Uterus (tissue), 4 donors: ENCODE results near the gene DCP1B. TPM values are rescaled to one million over a fixed set of nuclear protein-coding genes. Genes with fewer than 3 reads are reported as not detected.

ENCODE experiments used
- DNase-seq, 2 donors: peaks; one replicate each; pipeline ENCODE4 v3.0.0-alpha.2; 2019 to 2020
- H3K27ac ChIP-seq, 2 donors: fragments of 200-600 bp; sonication (generic); 1 replicate in 1 of 2; 2 replicates in 1 of 2; pipeline ENCODE4 v1.5.1; 2016 to 2018
- H3K27me3 ChIP-seq, 2 donors: fragments of 200-600 bp; sonication (generic); one replicate each; pipeline ENCODE4 v1.5.1; 2018 to 2019; ENCODE audit warnings: control low read depth in 1 of 2
- H3K36me3 ChIP-seq, 2 donors: fragments of 200-600 bp; sonication (generic); one replicate each; pipeline ENCODE4 v1.5.1; 2019; ENCODE audit warnings: control low read depth in 1 of 2
- H3K4me1 ChIP-seq, 2 donors: fragments of 200-600 bp; sonication (generic); one replicate each; pipeline ENCODE4 v1.5.1; 2018 to 2019; ENCODE audit warnings: control low read depth in 1 of 2
- H3K4me3 ChIP-seq, 2 donors: fragments of 200-600 bp; sonication (generic); 1 replicate in 1 of 2; 2 replicates in 1 of 2; pipeline ENCODE4 v1.5.1; 2018 to 2019; ENCODE audit warnings: mild to moderate bottlenecking in 1 of 2
- H3K9me3 ChIP-seq, 2 donors: fragments of 200-600 bp; sonication (generic); one replicate each; pipeline ENCODE4 v1.5.1; 2019; ENCODE audit warnings: control low read depth in 1 of 2
- POLR2A ChIP-seq, 2 donors: fragments of 450-650 bp; IDR thresholded peaks; one replicate each; pipeline ENCODE4 v1.6.1; 2016; ENCODE audit warnings: antibody characterized with exemption in 2 of 2, mild to moderate bottlenecking in 1 of 2, moderate library complexity in 1 of 2
- intact Hi-C: fragments of 100-400 bp; cut with DNase I; formaldehyde crosslinking; loops from one replicate; pipeline ENCODE4 v1.15.1; 2023; ENCODE audit warnings: low total_unique reads
- total RNA-seq, 4 donors: library from RNA; depleted of rRNA in 3 of 4; stranded (reverse); fragments of >200 nt in 3 of 4; gene quantifications; one replicate each; pipeline versions ENCODE4 v1.1.0 to v1.2.4, GENCODE V29; 2014 to 2023
- TF ChIP-seq, protein P1 (sequence below), 4 experiments: fragments of 200-600 bp in 2 of 4; fragments of 450-650 bp in 2 of 4; sonication (generic) in 2 of 4; IDR thresholded peaks; one replicate each; pipeline ENCODE4 v1.5.1; 2016 to 2019; ENCODE audit warnings: antibody characterized with exemption in 4 of 4, mild to moderate bottlenecking in 2 of 4, moderate library complexity in 1 of 4
- donor health status: DM: yes; HTN: yes; CAD: no.

DCP1B gene
- total RNA-seq, 4 donors from 2014 or later = 13.6 to 34.4 (median 20.7) TPM

DNA sequence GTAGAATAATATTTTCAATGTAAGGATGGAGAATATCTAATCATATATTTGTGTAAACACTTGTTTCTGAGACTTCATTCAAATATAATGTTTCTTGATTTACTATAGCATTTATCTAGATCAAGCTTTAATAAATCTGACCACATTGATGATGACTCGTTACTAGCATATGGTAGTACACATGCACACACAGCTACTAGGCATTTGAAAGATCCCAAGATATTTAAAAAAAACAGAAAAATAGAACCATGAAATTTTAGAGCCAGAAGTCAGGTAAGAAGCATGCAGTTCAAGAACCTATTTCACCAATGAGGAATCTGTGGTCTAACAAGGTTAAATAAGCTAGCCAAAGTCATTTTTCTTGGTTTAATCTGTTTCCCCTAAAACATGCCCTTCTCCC is 32.0 kb downstream of the DCP1B start:
- no peaks in the 10 kb centered on the region for H3K27me3 ChIP-seq
- H3K4me3 ChIP-seq = no peak overlapping the region
- no peaks in the 10 kb centered on the region for H3K36me3 ChIP-seq
- DNase-seq = no peak
- H3K9me3 ChIP-seq = no peaks in the 10 kb centered on the region
- peaks cover 0 to 25% of the 10 kb centered on the region in 2 donors for H3K4me1 ChIP-seq
- peak overlapping the region; percentile 90 to 97 for H3K27ac ChIP-seq
- intact Hi-C loops = loop anchor here (10.0 kb wide), 1 partner anchor 63 kb away; no protein-coding TSS in a partner anchor
- TF ChIP-seq POLR2A (IDR thresholded peaks at IDR 0.05) = no peak
- TF ChIP-seq, protein P1, sequence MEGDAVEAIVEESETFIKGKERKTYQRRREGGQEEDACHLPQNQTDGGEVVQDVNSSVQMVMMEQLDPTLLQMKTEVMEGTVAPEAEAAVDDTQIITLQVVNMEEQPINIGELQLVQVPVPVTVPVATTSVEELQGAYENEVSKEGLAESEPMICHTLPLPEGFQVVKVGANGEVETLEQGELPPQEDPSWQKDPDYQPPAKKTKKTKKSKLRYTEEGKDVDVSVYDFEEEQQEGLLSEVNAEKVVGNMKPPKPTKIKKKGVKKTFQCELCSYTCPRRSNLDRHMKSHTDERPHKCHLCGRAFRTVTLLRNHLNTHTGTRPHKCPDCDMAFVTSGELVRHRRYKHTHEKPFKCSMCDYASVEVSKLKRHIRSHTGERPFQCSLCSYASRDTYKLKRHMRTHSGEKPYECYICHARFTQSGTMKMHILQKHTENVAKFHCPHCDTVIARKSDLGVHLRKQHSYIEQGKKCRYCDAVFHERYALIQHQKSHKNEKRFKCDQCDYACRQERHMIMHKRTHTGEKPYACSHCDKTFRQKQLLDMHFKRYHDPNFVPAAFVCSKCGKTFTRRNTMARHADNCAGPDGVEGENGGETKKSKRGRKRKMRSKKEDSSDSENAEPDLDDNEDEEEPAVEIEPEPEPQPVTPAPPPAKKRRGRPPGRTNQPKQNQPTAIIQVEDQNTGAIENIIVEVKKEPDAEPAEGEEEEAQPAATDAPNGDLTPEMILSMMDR (IDR thresholded peaks at IDR 0.05) = no peak

GRCh38 chr12:1970331-1970900 is 33.8 kb downstream of the DCP1B start:
- no peaks in the 10 kb centered on the region for H3K36me3 ChIP-seq
- H3K27me3 ChIP-seq = no peaks in the 10 kb centered on the region
- no peak for DNase-seq
- H3K4me1 ChIP-seq = peaks cover 0 to 11% of the 10 kb centered on the region in 2 donors
- no peaks in the 10 kb centered on the region for H3K9me3 ChIP-seq
- peak overlapping the region; percentile 90 to 97 for H3K27ac ChIP-seq
- intact Hi-C loops = loop anchor here (10.0 kb wide), 1 partner anchor 64 kb away; no protein-coding TSS in a partner anchor
- no peak for TF ChIP-seq POLR2A (IDR thresholded peaks at IDR 0.05)
- TF ChIP-seq, protein P1 (IDR thresholded peaks at IDR 0.05) = no peak
- H3K4me3 ChIP-seq = no peak overlapping the region

GRCh38 chr12:1966561-1967226 is 37.6 kb downstream of the DCP1B start:
- Histone ChIP-seq H3K27ac (peak overlapping the region; percentile 90 to 97), H3K36me3 (no peaks in the 10 kb centered on the region), H3K9me3 (no peaks in the 10 kb centered on the region), H3K27me3 (no peaks in the 10 kb centered on the region), H3K4me1 (no peaks in the 10 kb centered on the region), H3K4me3 (no peak overlapping the region)
- intact Hi-C loops = no loop called here
- no peak for DNase-seq
- TF ChIP-seq POLR2A (IDR thresholded peaks at IDR 0.05) = no peak
- TF ChIP-seq, protein P1 (IDR thresholded peaks at IDR 0.05) = no peak

- no peak for DNase-seq
- Histone ChIP-seq H3K4me3 (no peak overlapping the region), H3K27ac (peak overlapping the region; percentile 90 to 97), H3K27me3 (no peaks in the 10 kb centered on the region), H3K4me1 (no peaks in the 10 kb centered on the region), H3K9me3 (no peaks in the 10 kb centered on the region), H3K36me3 (no peaks in the 10 kb centered on the region)
- no peak for TF ChIP-seq POLR2A (IDR thresholded peaks at IDR 0.05)
- TF ChIP-seq, protein P1 (IDR thresholded peaks at IDR 0.05) = no peak
- intact Hi-C loops = no loop called here
These were observed 38.3 kb downstream of the DCP1B start for GRCh38 chr12:1965916-1966315.
